BJ (cell line): Measurements from ENCODE around the gene EFNA5. TPM values are rescaled to one million over a fixed set of nuclear protein-coding genes. Genes with fewer than 3 reads are reported as not detected.

Experiments used
- CTCF ChIA-PET: fragments of 350-600 bp; formaldehyde crosslinking; extraction: SDS; loops from one replicate; lab custom pipeline; 2021; ENCODE audit warnings: antibody characterized with exemption, inconsistent platforms; lab: Yijun Ruan, JAX
- POLR2A ChIA-PET: fragments of 300-600 bp; sonication (Branson Sonifier 250); formaldehyde crosslinking; extraction: SDS; loops from one replicate; lab custom pipeline; 2021; ENCODE audit warnings: antibody characterized with exemption; lab: Charles Lee
- DNase-seq: peaks from one replicate; pipeline ENCODE4 v3.0.0-alpha.2; 2011; ENCODE audit warnings: low read depth
- H3K27me3 ChIP-seq: 2 replicates; pipeline ENCODE4 v1.6.0; 2011; ENCODE audit warnings: low read length; ENCODE audit not compliant: control insufficient read depth, insufficient read depth
- H3K36me3 ChIP-seq: 2 replicates; pipeline ENCODE4 v1.5.1; 2011; ENCODE audit warnings: low read length; ENCODE audit not compliant: control insufficient read depth, insufficient read depth
- H3K4me3 ChIP-seq: 2 replicates; pipeline ENCODE4 v1.5.1; 2011; ENCODE audit warnings: low read depth, mild to moderate bottlenecking, control low read depth, low read length
- polyA plus RNA-seq: library from polyadenylated mRNA; depleted of rRNA; stranded (reverse); fragments of >200 nt; gene quantifications from 2 replicates; pipeline ENCODE4 v1.2.3, GENCODE V29; 2011
- TF ChIP-seq, protein P1 (sequence below): IDR thresholded peaks from 2 replicates; pipeline ENCODE4 v1.5.1; 2011; ENCODE audit warnings: low read depth, mild to moderate bottlenecking, control low read depth, inconsistent platforms, low read length, moderate library complexity; ENCODE audit not compliant: insufficient read depth

The EFNA5 gene
- polyA plus RNA-seq, 1 experiment = 0.67 TPM

DNA sequence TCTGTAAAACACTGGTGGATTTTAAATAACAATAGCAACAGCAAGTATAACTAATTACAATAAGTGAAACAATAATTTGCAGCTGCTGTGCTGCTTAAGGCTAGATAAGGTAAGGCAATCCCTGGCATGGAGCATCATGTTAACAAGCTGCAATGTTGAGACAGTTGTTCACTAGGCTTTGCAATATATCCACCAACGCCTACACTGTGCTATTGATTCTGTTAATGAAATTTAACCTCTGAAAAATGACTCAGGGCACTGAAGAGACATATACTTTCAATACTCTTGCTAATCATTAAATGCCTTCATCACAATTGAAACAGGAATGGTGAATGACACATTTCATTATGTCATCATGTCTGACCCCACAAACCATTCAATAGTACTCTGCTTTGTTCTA lies 255.0 kb downstream of the EFNA5 start:
- DNase-seq = no peak
- Histone ChIP-seq H3K27me3 (no peaks in the 10 kb centered on the region), H3K36me3 (no peaks in the 10 kb centered on the region), H3K4me3 (no peak overlapping the region)
- ChIA-PET CTCF (no interaction called here), POLR2A (no interaction called here)
- TF ChIP-seq, protein P1, sequence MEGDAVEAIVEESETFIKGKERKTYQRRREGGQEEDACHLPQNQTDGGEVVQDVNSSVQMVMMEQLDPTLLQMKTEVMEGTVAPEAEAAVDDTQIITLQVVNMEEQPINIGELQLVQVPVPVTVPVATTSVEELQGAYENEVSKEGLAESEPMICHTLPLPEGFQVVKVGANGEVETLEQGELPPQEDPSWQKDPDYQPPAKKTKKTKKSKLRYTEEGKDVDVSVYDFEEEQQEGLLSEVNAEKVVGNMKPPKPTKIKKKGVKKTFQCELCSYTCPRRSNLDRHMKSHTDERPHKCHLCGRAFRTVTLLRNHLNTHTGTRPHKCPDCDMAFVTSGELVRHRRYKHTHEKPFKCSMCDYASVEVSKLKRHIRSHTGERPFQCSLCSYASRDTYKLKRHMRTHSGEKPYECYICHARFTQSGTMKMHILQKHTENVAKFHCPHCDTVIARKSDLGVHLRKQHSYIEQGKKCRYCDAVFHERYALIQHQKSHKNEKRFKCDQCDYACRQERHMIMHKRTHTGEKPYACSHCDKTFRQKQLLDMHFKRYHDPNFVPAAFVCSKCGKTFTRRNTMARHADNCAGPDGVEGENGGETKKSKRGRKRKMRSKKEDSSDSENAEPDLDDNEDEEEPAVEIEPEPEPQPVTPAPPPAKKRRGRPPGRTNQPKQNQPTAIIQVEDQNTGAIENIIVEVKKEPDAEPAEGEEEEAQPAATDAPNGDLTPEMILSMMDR = no peak

- no peak for DNase-seq
- POLR2A ChIA-PET = no interaction called here
- CTCF ChIA-PET = no interaction called here
- no peaks in the 10 kb centered on the region for H3K27me3 ChIP-seq
- TF ChIP-seq, protein P1 = no peak
- H3K4me3 ChIP-seq = no peak overlapping the region
- no peaks in the 10 kb centered on the region for H3K36me3 ChIP-seq
Measured at GRCh38 chr5:107414802-107415201, 255.9 kb downstream of the EFNA5 start.

DNA sequence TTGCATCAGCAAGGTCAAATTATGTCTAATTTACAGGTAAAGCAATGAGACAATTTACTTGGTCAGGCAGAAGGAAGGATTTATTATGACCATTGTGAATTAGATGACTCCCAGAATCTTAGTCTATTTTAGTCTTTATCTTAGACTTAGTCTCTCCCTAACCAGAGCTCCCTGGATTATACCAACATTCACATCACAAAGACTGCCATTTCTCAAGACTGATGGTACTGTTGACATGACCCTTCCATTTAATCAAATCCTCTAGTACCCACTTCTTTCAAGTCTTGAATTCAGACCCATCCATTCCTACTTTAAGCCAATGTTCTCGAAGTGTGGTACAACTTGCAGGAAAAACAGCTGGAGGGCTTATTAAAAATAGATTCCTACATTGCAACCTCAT lies 257.0 kb downstream of the EFNA5 start:
- DNase-seq = no peak
- ChIA-PET CTCF (interaction anchor here (1.3 kb wide), 1 partner anchor 9 kb away, joined by 4 read pairs; no protein-coding TSS in a partner anchor), POLR2A (no interaction called here)
- TF ChIP-seq, protein P1 = no peak
- Histone ChIP-seq H3K4me3 (no peak overlapping the region), H3K36me3 (no peaks in the 10 kb centered on the region), H3K27me3 (no peaks in the 10 kb centered on the region)

DNA sequence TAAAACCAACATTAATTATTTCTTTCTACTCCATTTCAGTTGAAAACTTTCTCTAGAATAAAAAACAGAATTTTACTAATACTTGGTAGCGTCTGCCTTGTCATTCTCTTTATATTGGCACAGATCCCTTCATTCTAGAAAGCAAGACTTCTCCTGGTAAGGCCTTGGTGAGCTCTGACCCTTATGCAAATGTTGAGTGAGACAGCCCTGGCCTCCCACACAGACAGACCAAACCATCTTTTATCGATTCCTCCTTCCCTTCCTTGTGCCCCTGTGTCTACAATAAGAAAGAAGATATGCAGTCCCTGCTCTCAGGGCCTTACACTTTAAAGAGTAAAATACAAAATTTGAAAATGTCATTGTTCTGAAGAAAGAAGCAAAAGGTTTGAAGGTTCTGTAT lies 262.2 kb downstream of the EFNA5 start:
- DNase-seq = no peak
- ChIA-PET CTCF (no interaction called here), POLR2A (no interaction called here)
- TF ChIP-seq, protein P1 = no peak
- Histone ChIP-seq H3K36me3 (no peaks in the 10 kb centered on the region), H3K27me3 (no peaks in the 10 kb centered on the region), H3K4me3 (no peak overlapping the region)

DNA sequence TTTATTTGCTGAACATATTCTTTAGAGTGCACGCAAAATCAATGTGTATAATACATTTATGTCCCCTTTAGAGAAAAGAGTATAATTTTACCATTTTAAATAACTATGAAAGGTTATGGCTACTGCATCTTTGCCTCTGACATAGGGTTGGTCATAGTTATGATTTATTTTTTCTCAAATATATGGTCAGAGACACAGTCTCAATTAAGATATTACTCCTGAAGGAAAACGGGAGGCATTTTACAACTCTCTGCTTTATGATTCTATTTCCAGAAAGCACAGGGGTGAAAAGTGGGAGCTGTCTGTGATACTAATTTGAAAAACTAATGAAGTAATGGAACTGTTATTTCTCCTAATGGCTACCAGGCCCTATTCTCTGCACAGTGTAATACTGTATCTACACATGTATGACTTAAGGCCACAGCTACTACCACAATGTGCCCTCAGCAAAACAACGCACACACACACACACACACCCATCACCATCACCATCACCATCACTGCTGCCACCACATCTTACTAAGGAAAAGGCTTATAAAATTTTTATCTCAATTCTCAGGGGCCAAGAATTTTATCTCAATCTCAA lies 262.9 kb downstream of the EFNA5 start:
- Histone ChIP-seq H3K27me3 (no peaks in the 10 kb centered on the region), H3K4me3 (no peak overlapping the region), H3K36me3 (no peaks in the 10 kb centered on the region)
- DNase-seq = no peak
- CTCF ChIA-PET = no interaction called here
- POLR2A ChIA-PET = no interaction called here
- TF ChIP-seq, protein P1 = no peak
